ENCODE measurements around the gene PKD1.
"Not testable (repeated sequence)": the region's sequence is repeated elsewhere in the genome, so short reads cannot be mapped to it uniquely, and the experiment has no call there.

- not testable (repeated sequence) for TF ChIP-seq POLR2AphosphoS5, CTCF (IDR thresholded peaks at IDR 0.05)
These were observed 5.7 kb downstream of the PKD1 start for GRCh38 chr16:2129890-2130447.
